Measurements from ENCODE around the gene ST8SIA4. TPM values are rescaled to one million over a fixed set of nuclear protein-coding genes. Genes with fewer than 3 reads are reported as not detected.

The ST8SIA4 gene
- polyA plus RNA-seq, 12 donors, result 5.6 to 8.2 (median 6.7) TPM; not detected in 1

GRCh38 chr5:100889165-100889743, 13.8 kb downstream of the ST8SIA4 start:
- DNase-seq, result no peak

DNA sequence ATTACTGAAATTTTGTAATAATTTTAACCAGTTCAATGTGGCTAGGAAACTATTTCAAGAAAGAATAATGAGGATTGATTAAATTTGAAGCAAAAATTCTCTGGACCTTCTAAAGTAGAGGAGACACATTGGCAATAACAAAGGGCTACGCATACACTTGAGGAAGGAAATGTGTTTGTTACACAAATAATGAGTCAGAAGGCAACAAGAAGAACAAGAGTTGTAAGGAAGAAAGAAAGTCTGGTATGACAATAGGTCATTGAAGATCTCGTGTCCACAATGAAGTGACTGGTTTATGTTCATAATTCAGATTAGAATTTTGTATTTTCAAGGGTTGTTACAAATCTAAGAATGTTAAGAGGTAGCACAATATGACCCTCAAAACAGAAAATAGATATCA, 25.8 kb downstream of the ST8SIA4 start:
- DNase-seq, result no peak

DNA sequence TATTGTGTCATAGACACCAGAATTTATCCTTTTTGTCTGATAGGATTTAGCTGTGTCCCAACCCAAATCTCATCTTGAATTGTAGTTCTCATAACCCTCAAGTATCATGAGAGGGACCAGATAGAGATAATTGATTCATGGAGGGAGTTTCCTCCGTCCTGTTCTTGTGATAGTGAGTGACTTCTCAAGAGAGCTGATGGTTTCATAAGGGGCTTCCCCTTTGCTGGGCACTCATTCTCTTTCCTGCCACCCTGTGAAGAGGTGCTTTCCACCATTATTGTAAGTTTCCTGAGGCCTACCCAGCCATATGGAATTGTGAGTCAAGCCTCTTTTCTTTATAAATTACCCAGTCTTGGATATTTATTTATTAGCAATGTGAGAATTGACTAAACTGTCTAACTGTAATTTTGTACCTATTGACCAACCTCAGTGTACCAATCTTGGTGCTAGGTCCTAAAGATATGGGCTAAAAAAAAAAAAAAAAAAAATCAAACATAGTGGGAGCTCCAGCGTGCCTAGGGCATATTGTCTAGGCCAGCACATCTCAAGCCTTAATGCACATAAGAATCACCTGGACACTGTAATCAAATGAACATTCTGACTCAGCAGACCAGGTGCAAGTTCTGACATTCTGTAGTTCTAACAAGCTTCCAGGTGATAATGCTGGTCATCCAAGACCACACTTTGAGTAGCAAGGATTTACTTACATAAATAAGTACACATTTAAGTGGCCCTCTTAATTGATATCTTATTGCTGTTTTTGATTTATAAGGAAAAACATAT, 30.5 kb downstream of the ST8SIA4 start:
- no peak for DNase-seq

- no peak for DNase-seq
These were observed 36.0 kb downstream of the ST8SIA4 start for GRCh38 chr5:100867039-100867562.

- DNase-seq, result no peak
These were observed 38.2 kb downstream of the ST8SIA4 start for GRCh38 chr5:100864931-100865330.

DNA sequence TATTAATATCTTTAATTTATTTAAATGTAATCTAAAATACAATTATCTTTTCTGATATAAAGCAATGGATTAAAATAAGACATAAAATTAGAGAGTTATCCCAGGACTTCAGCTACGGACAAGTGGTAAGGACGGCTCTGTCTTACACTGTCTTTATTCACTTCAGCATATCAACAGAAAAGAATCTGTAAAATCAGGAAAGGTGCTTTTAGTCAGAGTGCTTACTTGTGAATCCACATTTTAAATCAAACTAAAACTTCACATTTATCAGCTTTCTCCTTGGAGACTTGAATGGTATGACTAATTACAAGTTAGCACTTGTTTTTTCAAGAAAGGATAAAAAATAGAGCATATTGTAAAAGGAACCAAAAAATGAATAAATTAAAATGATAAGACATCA, 39.3 kb downstream of the ST8SIA4 start:
- no peak for DNase-seq

DNA sequence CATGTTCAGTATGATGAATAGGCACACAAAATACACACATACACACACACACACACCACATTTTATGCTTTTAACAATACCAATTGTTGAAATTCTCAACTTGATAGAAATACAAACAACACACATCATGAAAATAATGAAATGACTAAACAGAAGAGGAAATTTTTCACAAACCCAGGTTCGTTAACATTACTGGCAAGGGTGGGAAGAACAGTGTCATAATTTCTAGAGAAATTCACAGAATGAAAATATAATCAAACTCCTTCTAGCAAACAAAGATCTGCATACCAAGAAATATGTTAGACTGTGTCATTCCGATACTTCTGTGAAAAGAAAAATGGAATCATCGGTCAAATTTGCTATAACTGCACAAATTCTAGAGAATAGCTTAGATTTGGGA, 41.9 kb downstream of the ST8SIA4 start:
- no peak for DNase-seq

DNA sequence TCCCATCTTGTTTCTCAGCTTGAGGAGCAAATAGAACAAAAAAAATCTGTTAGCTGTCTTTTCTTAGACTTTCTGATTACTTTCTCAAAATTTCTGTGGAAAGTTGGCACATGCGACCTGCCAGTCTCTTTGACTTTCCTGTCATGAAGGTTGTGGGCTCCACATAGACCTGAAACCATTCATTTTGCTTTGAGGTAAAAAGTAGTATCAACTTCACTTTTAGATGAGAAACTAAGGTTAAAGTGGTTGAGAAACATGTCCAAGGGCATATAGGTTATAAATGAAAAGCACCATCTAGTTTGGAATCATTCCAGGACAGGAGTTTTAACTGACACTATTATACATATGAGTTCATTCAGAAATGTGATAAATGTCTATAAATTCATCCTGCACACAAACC, 42.7 kb downstream of the ST8SIA4 start:
- no peak for DNase-seq

- no peak for DNase-seq
These were observed 44.0 kb downstream of the ST8SIA4 start for GRCh38 chr5:100858987-100859545.

DNA sequence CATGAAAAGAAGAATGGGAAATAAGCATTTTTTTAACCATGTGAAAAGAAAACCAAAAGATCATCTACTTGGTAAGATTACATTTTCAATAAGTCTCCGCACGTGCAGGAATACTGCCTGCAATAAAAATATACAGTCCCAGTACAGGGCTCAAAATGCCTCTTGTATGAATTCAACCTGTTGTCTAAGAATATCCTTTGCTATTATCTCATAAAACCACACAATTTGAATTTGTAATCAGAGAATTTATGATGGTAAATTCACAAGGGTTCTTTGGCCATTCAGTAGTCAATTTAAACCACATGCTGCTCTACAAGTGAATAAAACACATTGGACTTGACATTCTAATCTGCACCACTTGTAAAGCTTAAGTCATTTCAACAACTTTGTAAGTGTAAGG, 46.6 kb downstream of the ST8SIA4 start:
- DNase-seq, result no peak

DNA sequence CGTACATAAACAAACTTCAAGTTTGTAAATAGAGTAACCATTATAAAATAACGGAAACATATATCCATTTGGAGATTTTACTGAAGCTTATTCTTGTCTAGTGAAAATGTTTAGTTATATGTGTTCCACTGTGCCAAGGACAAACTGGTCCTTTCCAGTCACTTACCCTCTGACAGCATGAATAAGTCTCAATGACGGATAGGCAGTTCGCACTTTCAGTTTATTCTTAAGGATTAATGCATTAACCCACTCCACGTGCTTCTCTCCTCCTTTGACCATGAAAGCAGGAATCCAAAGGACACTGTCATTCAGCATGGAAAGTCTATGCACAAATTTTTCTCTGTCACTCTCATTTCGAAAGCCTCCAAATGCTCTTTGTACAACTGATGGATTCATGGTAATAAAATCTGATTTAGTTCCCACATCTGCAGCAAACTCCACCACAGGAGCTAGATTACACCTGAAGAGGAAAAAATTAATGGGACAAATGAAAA, 47.1 kb downstream of the ST8SIA4 start:
- no peak for DNase-seq

DNA sequence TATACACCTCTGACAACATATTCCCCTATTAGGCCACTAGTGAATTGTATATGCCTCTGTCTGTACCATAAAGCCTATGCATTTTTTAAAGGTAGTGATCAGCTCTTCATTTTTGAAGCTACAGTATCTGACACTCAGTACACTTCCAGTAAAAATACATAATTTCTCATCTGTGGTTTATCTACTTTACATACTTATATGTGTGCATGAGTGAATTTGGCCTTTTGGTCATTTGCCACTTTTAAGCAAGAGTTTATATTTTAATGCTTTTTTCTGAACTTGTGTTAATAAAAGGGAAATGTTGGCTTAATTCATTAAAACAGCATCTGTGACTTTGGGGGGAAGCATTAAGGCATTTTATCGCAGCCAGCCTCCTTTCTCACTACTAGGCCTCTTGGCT, 47.8 kb downstream of the ST8SIA4 start:
- no peak for DNase-seq

- no peak for DNase-seq
These were observed 48.5 kb downstream of the ST8SIA4 start for GRCh38 chr5:100854591-100854990.

- DNase-seq, result no peak
These were observed 49.5 kb downstream of the ST8SIA4 start for GRCh38 chr5:100853582-100853981.

GRCh38 chr5:100852988-100853449, 50.1 kb downstream of the ST8SIA4 start:
- DNase-seq, result no peak

DNA sequence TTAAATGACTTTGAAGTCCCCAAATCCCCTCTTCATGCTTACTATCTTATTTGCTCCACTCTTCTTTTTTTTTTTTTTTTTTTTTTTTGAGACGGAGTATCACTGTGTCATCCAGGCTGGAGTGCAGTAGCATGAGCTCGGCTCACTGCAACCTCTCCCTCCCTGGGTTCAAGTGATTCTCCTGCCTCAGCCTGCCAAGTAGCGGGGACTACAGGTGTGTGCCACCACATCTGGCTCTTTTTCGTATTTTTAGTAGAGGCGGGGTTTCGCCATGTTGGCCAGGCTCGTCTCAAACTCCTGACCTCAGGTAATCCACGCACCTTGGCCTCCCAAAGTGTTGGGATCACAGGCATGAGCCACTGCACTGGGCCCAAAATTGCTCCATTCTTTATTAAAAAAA, 51.0 kb downstream of the ST8SIA4 start:
- DNase-seq, result no peak

GRCh38 chr5:100846772-100847171, 56.3 kb downstream of the ST8SIA4 start:
- peak; percentile 45 for DNase-seq

DNA sequence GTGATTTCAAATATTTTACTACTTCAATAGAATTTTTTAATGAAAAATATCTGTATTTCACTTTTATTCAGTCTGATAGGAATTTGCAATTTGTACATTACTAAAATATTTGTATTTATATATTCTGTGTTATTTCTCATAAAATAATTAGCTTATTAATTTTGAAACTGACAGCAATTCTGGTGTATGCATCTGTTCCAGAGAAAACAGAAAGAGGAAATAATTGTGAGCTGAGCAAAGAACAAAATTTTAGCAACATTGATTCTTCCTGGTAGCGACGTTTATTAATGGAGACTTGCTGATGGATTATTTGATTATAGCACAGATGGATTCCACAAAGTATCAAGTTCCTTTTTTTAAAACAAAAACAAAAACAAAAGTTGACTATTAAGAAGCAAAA, 61.0 kb downstream of the ST8SIA4 start:
- no peak for DNase-seq

- no peak for DNase-seq
These were observed 61.6 kb downstream of the ST8SIA4 start for GRCh38 chr5:100841358-100842076.

GRCh38 chr5:100840789-100841188, 62.3 kb downstream of the ST8SIA4 start:
- no peak for DNase-seq

DNA sequence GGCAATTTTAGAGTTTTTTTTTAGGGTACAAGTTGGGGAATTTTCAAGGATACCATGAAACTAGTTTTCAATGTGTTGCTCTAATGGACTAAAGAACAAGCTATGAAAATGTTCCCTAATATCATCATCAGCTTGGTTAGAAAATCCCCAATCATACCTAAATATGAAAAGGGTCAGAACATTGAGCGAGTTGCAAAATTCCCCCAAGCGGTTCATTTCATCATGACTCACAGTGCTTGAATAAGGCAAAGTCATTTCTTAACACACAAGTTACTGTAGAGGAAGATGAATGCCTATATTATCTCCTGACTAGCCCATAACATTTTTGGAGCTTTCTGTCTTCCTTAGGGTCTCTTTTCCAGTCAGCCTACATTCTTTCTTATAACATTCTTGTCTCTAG, 62.7 kb downstream of the ST8SIA4 start:
- DNase-seq, result no peak

- no peak for DNase-seq
These were observed 65.0 kb downstream of the ST8SIA4 start for GRCh38 chr5:100838048-100838473.

All from muscle of arm (tissue), 12 donors.